HCT116 (cell line): Measurements from ENCODE around the gene CCSER1. TPM values are rescaled to one million over a fixed set of nuclear protein-coding genes. Genes with fewer than 3 reads are reported as not detected.

Experiments used
- ATAC-seq: fragments of 200-7000 bp; cut with Tn5 transposase; 2 replicates; pipeline ENCODE4 v1.9.1; 2020; ENCODE audit warnings: mild to moderate bottlenecking, moderate library complexity
- BruUV-seq: library from RNA; stranded (reverse); fragments of 400-500 nt; replicated peaks from 2 replicates; lab custom pipeline; 2021; lab: Mats Ljungman, UMichigan
- CTCF ChIA-PET: fragments of 300-600 bp; sonication (Branson Sonifier 250); formaldehyde crosslinking; loops from one replicate; lab custom pipeline; 2021; ENCODE audit warnings: antibody characterized with exemption; lab: Charles Lee
- POLR2A ChIA-PET: fragments of 300-600, 350-600 bp; sonication (Branson Sonifier 250); formaldehyde crosslinking; loops from one replicate; lab custom pipeline; 2021; ENCODE audit warnings: antibody characterized with exemption; lab: Charles Lee
- RAD21 ChIA-PET, 2 experiments: fragments of 300-600 bp; sonication (Branson Sonifier 250); formaldehyde crosslinking; loops; one replicate each; lab custom pipeline; 2023; ENCODE audit warnings: low total read pairs in 2 of 2; ENCODE audit not compliant: uncharacterized antibody in 2 of 2, unreplicated experiment in 2 of 2, low non-redundant PET in 1 of 2; lab: Charles Lee
- DNase-seq: peaks from one replicate; pipeline ENCODE4 v3.0.0-alpha.2; 2010; ENCODE audit warnings: low read depth, low spot score
- H2AFZ ChIP-seq: fragments of 200-600 bp; shearing (Covaris generic), sonication (generic); 2 replicates; pipeline ENCODE4 v1.6.1; 2017; ENCODE audit warnings: low read depth, mixed run types, mixed read lengths, antibody characterized with exemption, low read length; ENCODE audit not compliant: poor library complexity, severe bottlenecking
- H3K27ac ChIP-seq: 2 replicates; pipeline ENCODE4 v1.5.1; 2012; ENCODE audit warnings: low read depth, low read length
- H3K27me3 ChIP-seq: fragments of 200-600 bp; sonication (generic); 2 replicates; pipeline ENCODE4 v1.6.1; 2016; ENCODE audit warnings: mixed run types, low read length, mixed read lengths; ENCODE audit not compliant: insufficient read depth
- H3K36me3 ChIP-seq, 2 experiments: fragments of 200-500 bp in 1 of 2; fragments of 200-600 bp in 1 of 2; sonication (Bioruptor generic) in 1 of 2; sonication (generic) in 1 of 2; 2 replicates each; pipeline versions ENCODE4 v1.5.1 to v1.6.1; 2014 to 2016; ENCODE audit warnings: low read length in 2 of 2, inconsistent platforms in 1 of 2, mixed read lengths in 1 of 2, mixed run types in 1 of 2; ENCODE audit not compliant: insufficient read depth in 2 of 2, control insufficient read depth in 1 of 2
- H3K4me1 ChIP-seq, 2 experiments: fragments of 200-600 bp in 1 of 2; sonication (generic) in 1 of 2; 2 replicates each; pipeline versions ENCODE4 v1.5.1 to v1.6.1; 2012 to 2017; ENCODE audit warnings: low read length in 2 of 2, inconsistent platforms in 1 of 2, mild to moderate bottlenecking in 1 of 2, mixed read lengths in 1 of 2, mixed run types in 1 of 2, moderate library complexity in 1 of 2; ENCODE audit not compliant: insufficient read depth in 2 of 2, control insufficient read depth in 1 of 2
- H3K4me2 ChIP-seq: fragments of 200-600 bp; sonication (generic); 2 replicates; pipeline ENCODE4 v1.6.1; 2017; ENCODE audit warnings: mixed run types, low read length, mixed read lengths
- H3K4me3 ChIP-seq, 2 experiments: fragments of 200-600 bp in 1 of 2; sonication (generic) in 1 of 2; replicated peaks in 1 of 2; 2 replicates each; pipeline ENCODE4 v1.5.1; 2011 to 2016; ENCODE audit warnings: low read length in 2 of 2, control low read depth in 1 of 2, low read depth in 1 of 2, mild to moderate bottlenecking in 1 of 2, mixed read lengths in 1 of 2, mixed run types in 1 of 2
- H3K79me2 ChIP-seq: fragments of 200-600 bp; sonication (generic); 2 replicates; pipeline ENCODE4 v1.6.1; 2017; ENCODE audit warnings: mild to moderate bottlenecking, mixed run types, low read length, moderate library complexity, mixed read lengths; ENCODE audit not compliant: insufficient read depth
- H3K9ac ChIP-seq: fragments of 200-600 bp; sonication (generic); 2 replicates; pipeline ENCODE4 v1.6.1; 2016; ENCODE audit warnings: low read length, mixed read lengths
- H3K9me2 ChIP-seq: fragments of 200-600 bp; sonication (generic), shearing (Covaris generic); 2 replicates; pipeline ENCODE4 v1.6.1; 2017; ENCODE audit warnings: mixed run types, mild to moderate bottlenecking, moderate library complexity; ENCODE audit not compliant: insufficient read depth
- H3K9me3 ChIP-seq, 2 experiments: fragments of 200-500 bp in 1 of 2; fragments of 200-600 bp in 1 of 2; sonication (Bioruptor generic) in 1 of 2; sonication (generic) in 1 of 2; 2 replicates each; pipeline ENCODE4 v1.6.1; 2014 to 2017; ENCODE audit warnings: low read length in 2 of 2, mixed read lengths in 2 of 2, inconsistent platforms in 1 of 2, low read depth in 1 of 2, mild to moderate bottlenecking in 1 of 2, mixed run types in 1 of 2, moderate library complexity in 1 of 2; ENCODE audit not compliant: control insufficient read depth in 1 of 2, insufficient read depth in 1 of 2
- H4K20me1 ChIP-seq: fragments of 200-600 bp; sonication (generic), shearing (Covaris generic); 2 replicates; pipeline ENCODE4 v1.6.1; 2017; ENCODE audit warnings: mixed run types, mild to moderate bottlenecking, moderate library complexity; ENCODE audit not compliant: insufficient read depth
- CBX3 ChIP-seq: IDR thresholded peaks from 2 replicates; pipeline ENCODE4 v1.6.1; 2012; ENCODE audit warnings: low read depth
- CEBPB ChIP-seq: IDR thresholded peaks from 2 replicates; pipeline ENCODE4 v1.6.1; 2012; ENCODE audit warnings: low read depth
- EGR1 ChIP-seq: IDR thresholded peaks from 2 replicates; pipeline ENCODE4 v1.6.1; 2012; ENCODE audit warnings: low read depth
- ELF1 ChIP-seq: IDR thresholded peaks from 2 replicates; pipeline ENCODE4 v1.6.1; 2012; ENCODE audit warnings: low read depth, borderline replicate concordance
- FOSL1 ChIP-seq: IDR thresholded peaks from 2 replicates; pipeline ENCODE4 v1.6.1; 2012; ENCODE audit warnings: low read depth
- JUND ChIP-seq: IDR thresholded peaks from 2 replicates; pipeline ENCODE4 v1.6.1; 2012
- POLR2A ChIP-seq: IDR thresholded peaks from 2 replicates; pipeline ENCODE4 v1.7.0; 2011; ENCODE audit warnings: borderline replicate concordance; ENCODE audit not compliant: insufficient read depth, insufficient read length; ENCODE audit errors: extremely low read depth
- POLR2AphosphoS5 ChIP-seq: IDR thresholded peaks from 2 replicates; pipeline ENCODE4 v1.6.1; 2011; ENCODE audit warnings: mild to moderate bottlenecking, low read depth, low read length, moderate library complexity
- RAD21 ChIP-seq: IDR thresholded peaks from 2 replicates; pipeline ENCODE4 v1.6.1; 2012; ENCODE audit warnings: low read depth, mild to moderate bottlenecking
- TCF7L2 ChIP-seq: IDR thresholded peaks from 2 replicates; pipeline ENCODE4 v1.7.0; 2011; ENCODE audit warnings: borderline replicate concordance, inconsistent platforms; ENCODE audit not compliant: insufficient read depth, insufficient read length; ENCODE audit errors: extremely low read depth
- YY1 ChIP-seq: IDR thresholded peaks from 2 replicates; pipeline ENCODE4 v1.6.1; 2011; ENCODE audit warnings: low read length, low read depth, moderate library complexity, mild to moderate bottlenecking; ENCODE audit not compliant: insufficient replicate concordance; ENCODE audit errors: extremely low read depth
- ZFX ChIP-seq: fragments of 450-650 bp; IDR thresholded peaks from 2 replicates; pipeline ENCODE4 v1.6.1; 2017
- ZNF274 ChIP-seq: fragments of 200-500 bp; sonication (Bioruptor generic); IDR thresholded peaks from 2 replicates; pipeline ENCODE4 v1.6.1; 2014; ENCODE audit warnings: mild to moderate bottlenecking, low read depth, low read length, inconsistent platforms
- intact Hi-C: fragments of 100-400 bp; cut with micrococcal nuclease; formaldehyde crosslinking; loops from 2 replicates; pipeline ENCODE4 v1.10.0; 2022
- total RNA-seq: library from RNA; stranded (reverse); gene quantifications from one replicate; pipeline ENCODE4 v1.2.1, GENCODE V29; 2021; ENCODE audit not compliant: unreplicated experiment
- TF ChIP-seq, protein P1 (sequence below), 3 experiments: fragments of 200-600 bp in 1 of 3; sonication (generic) in 1 of 3; IDR thresholded peaks in 2 of 3; conservative IDR thresholded peaks in 1 of 3; 2 replicates each; pipeline ENCODE4 v1.5.1; 2012 to 2017; ENCODE audit warnings: low read depth in 2 of 3, low read length in 2 of 3, antibody characterized with exemption in 1 of 3, borderline replicate concordance in 1 of 3, control low read depth in 1 of 3, mild to moderate bottlenecking in 1 of 3, mixed read lengths in 1 of 3, mixed run types in 1 of 3, moderate library complexity in 1 of 3; ENCODE audit not compliant: insufficient read depth in 1 of 3
- TF ChIP-seq, protein P2 (sequence below): IDR thresholded peaks from 2 replicates; pipeline ENCODE4 v1.6.1; 2012; ENCODE audit warnings: low read depth
- TF ChIP-seq, protein P3 (sequence below): IDR thresholded peaks from 2 replicates; pipeline ENCODE4 v1.6.1; 2012

Gene CCSER1
- total RNA-seq, 1 experiment from 2014 or later = 6.7 TPM

DNA sequence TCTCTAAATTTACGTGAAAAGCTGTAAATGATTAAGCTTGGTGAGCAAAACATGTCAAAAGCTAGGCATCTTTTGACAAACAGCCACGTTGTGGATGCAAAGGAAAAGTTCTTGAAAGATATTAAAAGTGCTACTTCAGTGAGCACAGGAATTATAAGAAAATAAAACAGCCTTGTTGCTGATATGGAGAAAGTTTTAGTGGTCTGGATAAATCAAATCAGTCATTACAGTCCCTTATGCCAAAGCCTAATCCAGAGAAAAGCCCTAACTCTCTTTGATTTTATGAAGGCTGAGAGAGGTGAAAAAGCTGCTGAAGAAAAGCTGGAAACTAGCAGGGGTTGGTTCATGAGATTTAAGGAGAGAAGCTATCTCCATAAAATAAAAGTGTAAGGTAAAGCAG lies 487.2 kb downstream of the CCSER1 start:
- Histone ChIP-seq H3K4me1 (no peaks in the 10 kb centered on the region), H2AFZ (no peak overlapping the region), H3K9me2 (no peaks in the 10 kb centered on the region), H3K9me3 (no peaks in the 10 kb centered on the region), H3K27ac (no peak overlapping the region), H3K4me2 (no peak overlapping the region), H3K9ac (no peak overlapping the region), H3K4me3 (no peak overlapping the region), H3K36me3 (no peaks in the 10 kb centered on the region), H4K20me1 (no peaks in the 10 kb centered on the region), H3K79me2 (no peaks in the 10 kb centered on the region), H3K27me3 (no peaks in the 10 kb centered on the region)
- RAD21 ChIA-PET = no interaction called here
- DNase-seq (no peak), ATAC-seq (no peak)
- TF ChIP-seq JUND = no peak
- no peak for TF ChIP-seq YY1
- no peak for TF ChIP-seq CBX3
- no peak for TF ChIP-seq TCF7L2
- intact Hi-C loops = no loop called here
- CTCF ChIA-PET = no interaction called here
- BruUV-seq = no TSS peak
- POLR2A ChIA-PET = no interaction called here

DNA sequence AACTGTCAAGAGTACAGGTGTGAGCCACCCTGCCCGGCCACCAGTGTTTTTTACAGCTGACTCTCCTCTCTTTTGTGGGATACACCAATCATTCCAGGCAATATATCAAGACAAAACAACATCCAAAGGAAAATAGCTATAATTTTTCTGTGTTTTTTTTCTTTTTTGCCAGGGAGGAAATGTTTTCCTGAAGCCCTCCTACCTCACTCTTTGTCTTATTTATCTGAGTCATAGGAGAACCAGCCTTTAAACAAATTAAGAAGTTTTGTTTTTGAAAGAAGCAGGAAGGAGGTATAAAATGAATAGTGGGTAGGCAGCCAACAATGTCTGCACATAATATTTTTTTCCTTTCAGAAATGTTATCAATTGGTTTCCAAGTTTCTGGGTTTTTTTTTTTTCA lies 493.9 kb downstream of the CCSER1 start:
- ChIA-PET CTCF (no interaction called here), RAD21 (no interaction called here), POLR2A (no interaction called here)
- Histone ChIP-seq H3K4me3 (no peak overlapping the region), H3K9me3 (no peaks in the 10 kb centered on the region), H3K9ac (no peak overlapping the region), H3K4me1 (no peaks in the 10 kb centered on the region), H3K4me2 (no peak overlapping the region), H3K27ac (no peak overlapping the region), H3K9me2 (no peaks in the 10 kb centered on the region), H2AFZ (no peak overlapping the region), H3K79me2 (no peaks in the 10 kb centered on the region), H4K20me1 (no peaks in the 10 kb centered on the region), H3K36me3 (no peaks in the 10 kb centered on the region), H3K27me3 (no peaks in the 10 kb centered on the region)
- no peak for ATAC-seq
- intact Hi-C loops = no loop called here
- no peak for DNase-seq
- BruUV-seq = no TSS peak
- TF ChIP-seq RAD21 (no peak), CEBPB (no peak), ZNF274 (no peak), ELF1 (no peak), TCF7L2 (no peak), ZFX (no peak), POLR2A (no peak), CBX3 (no peak), YY1 (no peak), POLR2AphosphoS5 (no peak), FOSL1 (no peak), EGR1 (no peak)
- TF ChIP-seq, protein P1, sequence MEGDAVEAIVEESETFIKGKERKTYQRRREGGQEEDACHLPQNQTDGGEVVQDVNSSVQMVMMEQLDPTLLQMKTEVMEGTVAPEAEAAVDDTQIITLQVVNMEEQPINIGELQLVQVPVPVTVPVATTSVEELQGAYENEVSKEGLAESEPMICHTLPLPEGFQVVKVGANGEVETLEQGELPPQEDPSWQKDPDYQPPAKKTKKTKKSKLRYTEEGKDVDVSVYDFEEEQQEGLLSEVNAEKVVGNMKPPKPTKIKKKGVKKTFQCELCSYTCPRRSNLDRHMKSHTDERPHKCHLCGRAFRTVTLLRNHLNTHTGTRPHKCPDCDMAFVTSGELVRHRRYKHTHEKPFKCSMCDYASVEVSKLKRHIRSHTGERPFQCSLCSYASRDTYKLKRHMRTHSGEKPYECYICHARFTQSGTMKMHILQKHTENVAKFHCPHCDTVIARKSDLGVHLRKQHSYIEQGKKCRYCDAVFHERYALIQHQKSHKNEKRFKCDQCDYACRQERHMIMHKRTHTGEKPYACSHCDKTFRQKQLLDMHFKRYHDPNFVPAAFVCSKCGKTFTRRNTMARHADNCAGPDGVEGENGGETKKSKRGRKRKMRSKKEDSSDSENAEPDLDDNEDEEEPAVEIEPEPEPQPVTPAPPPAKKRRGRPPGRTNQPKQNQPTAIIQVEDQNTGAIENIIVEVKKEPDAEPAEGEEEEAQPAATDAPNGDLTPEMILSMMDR (IDR thresholded peaks at IDR 0.05 in 2 of 3, conservative IDR thresholded peaks at IDR 0.05 in 1 of 3; ENCODE audit: borderline replicate concordance in 1 of 3, insufficient read depth in 1 of 3, low read depth in 2 of 3, low read length in 2 of 3) = no peak
- TF ChIP-seq, protein P2, sequence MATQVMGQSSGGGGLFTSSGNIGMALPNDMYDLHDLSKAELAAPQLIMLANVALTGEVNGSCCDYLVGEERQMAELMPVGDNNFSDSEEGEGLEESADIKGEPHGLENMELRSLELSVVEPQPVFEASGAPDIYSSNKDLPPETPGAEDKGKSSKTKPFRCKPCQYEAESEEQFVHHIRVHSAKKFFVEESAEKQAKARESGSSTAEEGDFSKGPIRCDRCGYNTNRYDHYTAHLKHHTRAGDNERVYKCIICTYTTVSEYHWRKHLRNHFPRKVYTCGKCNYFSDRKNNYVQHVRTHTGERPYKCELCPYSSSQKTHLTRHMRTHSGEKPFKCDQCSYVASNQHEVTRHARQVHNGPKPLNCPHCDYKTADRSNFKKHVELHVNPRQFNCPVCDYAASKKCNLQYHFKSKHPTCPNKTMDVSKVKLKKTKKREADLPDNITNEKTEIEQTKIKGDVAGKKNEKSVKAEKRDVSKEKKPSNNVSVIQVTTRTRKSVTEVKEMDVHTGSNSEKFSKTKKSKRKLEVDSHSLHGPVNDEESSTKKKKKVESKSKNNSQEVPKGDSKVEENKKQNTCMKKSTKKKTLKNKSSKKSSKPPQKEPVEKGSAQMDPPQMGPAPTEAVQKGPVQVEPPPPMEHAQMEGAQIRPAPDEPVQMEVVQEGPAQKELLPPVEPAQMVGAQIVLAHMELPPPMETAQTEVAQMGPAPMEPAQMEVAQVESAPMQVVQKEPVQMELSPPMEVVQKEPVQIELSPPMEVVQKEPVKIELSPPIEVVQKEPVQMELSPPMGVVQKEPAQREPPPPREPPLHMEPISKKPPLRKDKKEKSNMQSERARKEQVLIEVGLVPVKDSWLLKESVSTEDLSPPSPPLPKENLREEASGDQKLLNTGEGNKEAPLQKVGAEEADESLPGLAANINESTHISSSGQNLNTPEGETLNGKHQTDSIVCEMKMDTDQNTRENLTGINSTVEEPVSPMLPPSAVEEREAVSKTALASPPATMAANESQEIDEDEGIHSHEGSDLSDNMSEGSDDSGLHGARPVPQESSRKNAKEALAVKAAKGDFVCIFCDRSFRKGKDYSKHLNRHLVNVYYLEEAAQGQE = no peak
- TF ChIP-seq, protein P3, sequence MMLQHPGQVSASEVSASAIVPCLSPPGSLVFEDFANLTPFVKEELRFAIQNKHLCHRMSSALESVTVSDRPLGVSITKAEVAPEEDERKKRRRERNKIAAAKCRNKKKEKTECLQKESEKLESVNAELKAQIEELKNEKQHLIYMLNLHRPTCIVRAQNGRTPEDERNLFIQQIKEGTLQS = no peak
